ENCODE measurements around the gene CPE. TPM values are rescaled to one million over a fixed set of nuclear protein-coding genes. Genes with fewer than 3 reads are reported as not detected.

The CPE gene
- total RNA-seq, 1 experiment from 2014 or later = 0.92 TPM

DNA sequence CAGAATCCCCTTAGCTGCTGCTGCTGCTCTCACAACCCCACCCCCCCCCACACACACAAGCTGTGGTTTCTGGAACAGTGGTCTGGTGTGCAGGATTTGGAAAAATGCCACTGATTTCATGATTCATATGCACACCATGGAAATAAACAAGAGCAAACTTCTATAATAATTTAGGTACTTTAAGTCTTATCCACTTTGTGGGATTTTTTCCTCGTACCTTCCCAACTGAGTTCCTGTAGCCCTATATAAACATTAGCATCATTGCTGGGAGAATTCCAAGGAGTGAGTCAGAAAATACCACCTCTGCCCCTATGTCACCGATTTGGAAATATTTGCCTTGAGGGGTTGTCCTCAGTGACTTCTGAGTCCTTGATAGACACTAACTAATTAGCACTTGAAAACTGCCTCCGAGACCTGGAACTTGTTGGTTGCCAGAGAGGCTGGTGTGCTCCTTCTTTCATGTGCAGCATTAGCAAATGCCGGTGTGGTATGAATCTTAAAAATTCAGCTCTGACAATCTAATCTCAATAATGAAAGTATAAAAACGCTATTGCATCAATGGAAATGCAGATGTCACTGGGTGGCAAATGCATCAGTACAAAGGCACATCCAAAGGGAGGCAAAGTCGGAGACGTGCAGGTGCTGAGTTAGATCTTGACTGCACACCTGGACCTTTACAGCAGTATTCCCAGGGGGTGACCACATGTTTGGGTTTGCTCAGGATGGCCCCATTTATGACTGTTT lies 61.8 kb downstream of the CPE start:
- H3K4me1 ChIP-seq (ENCODE audit: control insufficient read depth, insufficient read depth, low read length) = no peaks in the 10 kb centered on the region
- H3K4me3 ChIP-seq (ENCODE audit: low read depth in 2 of 2, low read length in 2 of 2) = no peak overlapping the region
- H3K9me3 ChIP-seq (ENCODE audit: control insufficient read depth, insufficient read depth, low read depth, low read length) = no peaks in the 10 kb centered on the region
- no peaks in the 10 kb centered on the region for H3K36me3 ChIP-seq (ENCODE audit: control insufficient read depth, insufficient read depth, low read length)
- in situ Hi-C loops (cut with HindIII; ENCODE audit: low pct_unique_long_range_greater_than_20kb, low sequenced_read_pairs) = no loop called here
- POLR2A ChIA-PET = no interaction called here
- intact Hi-C loops (cut with micrococcal nuclease; ENCODE audit: unreplicated experiment) = no loop called here
- BruUV-seq (replicated peaks) = no TSS peak
- H3K27me3 ChIP-seq (ENCODE audit: control insufficient read depth, insufficient read depth, low read length) = no peaks in the 10 kb centered on the region; the same call in 1 of the 2 replicates
- ATAC-seq (no peak), DNase-seq (ENCODE audit: low read depth, low spot score) (no peak)
- no peak overlapping the region for H3K27ac ChIP-seq (ENCODE audit: low read length)
- TF ChIP-seq CTCF (IDR thresholded peaks at IDR 0.05) (no peak), REST (IDR thresholded peaks at IDR 0.05; ENCODE audit: insufficient read depth in 1 of 2, low read depth in 2 of 2, low read length in 1 of 2) (no peak), TCF7L2 (IDR thresholded peaks at IDR 0.05; ENCODE audit: low read depth, low read length) (no peak), POLR2AphosphoS5 (IDR thresholded peaks at IDR 0.05; ENCODE audit: low read depth, low read length) (no peak), SIN3A (IDR thresholded peaks at IDR 0.05; ENCODE audit: borderline replicate concordance, insufficient read depth, low read depth, low read length) (no peak)
- CTCF ChIA-PET = no interaction called here

DNA sequence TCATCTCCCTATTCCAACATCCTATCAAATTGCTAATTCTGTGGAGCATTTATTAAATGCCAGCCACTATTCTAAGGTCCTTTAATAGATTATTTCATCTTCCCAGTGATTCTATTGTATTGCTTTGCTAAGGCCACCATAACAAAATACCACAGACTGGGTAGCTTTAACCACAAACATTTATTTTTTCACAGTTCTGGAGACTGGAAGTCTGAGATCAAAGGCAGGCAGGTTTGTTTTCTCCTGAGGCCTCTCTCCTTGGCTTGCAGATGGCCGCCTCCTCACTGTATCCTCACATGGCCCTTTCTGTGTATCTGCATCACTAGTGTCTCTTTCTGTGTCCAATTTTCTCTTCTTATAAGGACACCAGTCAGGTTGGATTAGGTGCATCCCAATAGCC lies 64.5 kb downstream of the CPE start:
- no peaks in the 10 kb centered on the region for H3K4me1 ChIP-seq (ENCODE audit: control insufficient read depth, insufficient read depth, low read length)
- H3K27ac ChIP-seq (ENCODE audit: low read length) = no peak overlapping the region
- H3K9me3 ChIP-seq (ENCODE audit: control insufficient read depth, insufficient read depth, low read depth, low read length) = no peaks in the 10 kb centered on the region
- no peak overlapping the region for H3K4me3 ChIP-seq (ENCODE audit: low read depth in 2 of 2, low read length in 2 of 2)
- no peaks in the 10 kb centered on the region for H3K36me3 ChIP-seq (ENCODE audit: control insufficient read depth, insufficient read depth, low read length)
- ChIA-PET CTCF (no interaction called here), POLR2A (no interaction called here)
- in situ Hi-C loops (cut with HindIII; ENCODE audit: low pct_unique_long_range_greater_than_20kb, low sequenced_read_pairs) = no loop called here
- DNase-seq (ENCODE audit: low read depth, low spot score) (no peak), ATAC-seq (no peak)
- BruUV-seq (replicated peaks) = no TSS peak
- intact Hi-C loops (cut with micrococcal nuclease; ENCODE audit: unreplicated experiment) = no loop called here
- H3K27me3 ChIP-seq (ENCODE audit: control insufficient read depth, insufficient read depth, low read length) = no peaks in the 10 kb centered on the region; the same call in 1 of the 2 replicates
- TF ChIP-seq POLR2AphosphoS5 (IDR thresholded peaks at IDR 0.05; ENCODE audit: low read depth, low read length) (no peak), CTCF (IDR thresholded peaks at IDR 0.05) (no peak), REST (IDR thresholded peaks at IDR 0.05; ENCODE audit: insufficient read depth in 1 of 2, low read depth in 2 of 2, low read length in 1 of 2) (no peak), SIN3A (IDR thresholded peaks at IDR 0.05; ENCODE audit: borderline replicate concordance, insufficient read depth, low read depth, low read length) (no peak), TCF7L2 (IDR thresholded peaks at IDR 0.05; ENCODE audit: low read depth, low read length) (no peak)

Data from Panc1 (cell line).